Progenitor cell of endocrine pancreas (in vitro differentiated cells): ENCODE data around the gene SH3GL2. TPM values are rescaled to one million over a fixed set of nuclear protein-coding genes. Genes with fewer than 3 reads are reported as not detected.

Experiments
- DNase-seq: peaks from one replicate; pipeline ENCODE4 v3.0.0; 2021; ENCODE audit warnings: low spot score; ENCODE audit not compliant: unreplicated experiment
- H3K27ac Mint-ChIP-seq: 2 replicates; pipeline ENCODE4 v1.8.0; 2021; ENCODE audit warnings: mild to moderate bottlenecking, moderate library complexity, mixed read lengths
- H3K27me3 Mint-ChIP-seq: 2 replicates; pipeline ENCODE4 v1.8.0; 2021; ENCODE audit warnings: mixed read lengths
- H3K36me3 Mint-ChIP-seq: 2 replicates; pipeline ENCODE4 v1.8.0; 2022; ENCODE audit warnings: mixed read lengths; ENCODE audit not compliant: insufficient read depth
- H3K4me1 Mint-ChIP-seq: 2 replicates; pipeline ENCODE4 v1.8.0; 2021; ENCODE audit warnings: low read depth, mixed read lengths
- H3K4me3 Mint-ChIP-seq: 2 replicates; pipeline ENCODE4 v1.8.0; 2021; ENCODE audit warnings: low read depth, mild to moderate bottlenecking, moderate library complexity, mixed read lengths
- H3K9me3 Mint-ChIP-seq: 2 replicates; pipeline ENCODE4 v1.8.0; 2021; ENCODE audit warnings: low read depth, mixed read lengths
- CTCF ChIP-seq: fragments of 200-600 bp; sonication (generic); IDR thresholded peaks from one replicate; pipeline ENCODE4 v1.5.0; 2021; ENCODE audit warnings: antibody characterized with exemption, mild to moderate bottlenecking; ENCODE audit not compliant: unreplicated experiment
- total RNA-seq: library from RNA; stranded (reverse); gene quantifications from 2 replicates; pipeline ENCODE4 v1.2.1, GENCODE V29; 2021

The SH3GL2 gene
- total RNA-seq, 1 donor from 2014 or later, result 3.3 TPM

- DNase-seq, result no peak
- no peak for TF ChIP-seq CTCF
- Mint-ChIP-seq H3K4me3 (no peak overlapping the region), H3K36me3 (no peaks in the 10 kb centered on the region), H3K9me3 (no peaks in the 10 kb centered on the region), H3K27me3 (no peaks in the 10 kb centered on the region), H3K27ac (no peak overlapping the region), H3K4me1 (no peaks in the 10 kb centered on the region)
These were observed 47.0 kb downstream of the SH3GL2 start for GRCh38 chr9:17625644-17626388.

GRCh38 chr9:17627641-17628040 is 48.8 kb downstream of the SH3GL2 start:
- no peaks in the 10 kb centered on the region for H3K9me3 Mint-ChIP-seq
- no peaks in the 10 kb centered on the region for H3K27me3 Mint-ChIP-seq
- no peak for DNase-seq
- no peak overlapping the region for H3K27ac Mint-ChIP-seq
- H3K4me1 Mint-ChIP-seq, result peaks cover 3% of the 10 kb centered on the region
- TF ChIP-seq CTCF, result no peak
- H3K4me3 Mint-ChIP-seq, result no peak overlapping the region
- H3K36me3 Mint-ChIP-seq, result no peaks in the 10 kb centered on the region

GRCh38 chr9:17628624-17629023 is 49.8 kb downstream of the SH3GL2 start:
- no peak overlapping the region for H3K27ac Mint-ChIP-seq
- peaks cover 3% of the 10 kb centered on the region for H3K4me1 Mint-ChIP-seq
- no peaks in the 10 kb centered on the region for H3K9me3 Mint-ChIP-seq
- TF ChIP-seq CTCF, result no peak
- H3K27me3 Mint-ChIP-seq, result no peaks in the 10 kb centered on the region
- H3K36me3 Mint-ChIP-seq, result no peaks in the 10 kb centered on the region
- DNase-seq, result no peak
- H3K4me3 Mint-ChIP-seq, result no peak overlapping the region

- H3K27ac Mint-ChIP-seq, result no peak overlapping the region
- no peaks in the 10 kb centered on the region for H3K36me3 Mint-ChIP-seq
- DNase-seq, result no peak
- no peaks in the 10 kb centered on the region for H3K27me3 Mint-ChIP-seq
- H3K4me1 Mint-ChIP-seq, result peaks cover 3% of the 10 kb centered on the region
- TF ChIP-seq CTCF, result no peak
- H3K4me3 Mint-ChIP-seq, result no peak overlapping the region
- no peaks in the 10 kb centered on the region for H3K9me3 Mint-ChIP-seq
These were observed 51.7 kb downstream of the SH3GL2 start for GRCh38 chr9:17630531-17630949.

GRCh38 chr9:17631396-17631795 is 52.5 kb downstream of the SH3GL2 start:
- no peaks in the 10 kb centered on the region for H3K9me3 Mint-ChIP-seq
- no peak for TF ChIP-seq CTCF
- H3K27me3 Mint-ChIP-seq, result no peaks in the 10 kb centered on the region
- H3K27ac Mint-ChIP-seq, result no peak overlapping the region
- peaks cover 3% of the 10 kb centered on the region for H3K4me1 Mint-ChIP-seq
- H3K4me3 Mint-ChIP-seq, result no peak overlapping the region
- DNase-seq, result no peak
- no peaks in the 10 kb centered on the region for H3K36me3 Mint-ChIP-seq
